GM10847 (cell line): ENCODE results near the gene BEGAIN.

Experiments
- POLR2A ChIP-seq: IDR thresholded peaks from 2 replicates; pipeline ENCODE4 v1.6.1; 2011; ENCODE audit not compliant: insufficient read length; ENCODE audit errors: extremely low read depth

Gene BEGAIN

DNA sequence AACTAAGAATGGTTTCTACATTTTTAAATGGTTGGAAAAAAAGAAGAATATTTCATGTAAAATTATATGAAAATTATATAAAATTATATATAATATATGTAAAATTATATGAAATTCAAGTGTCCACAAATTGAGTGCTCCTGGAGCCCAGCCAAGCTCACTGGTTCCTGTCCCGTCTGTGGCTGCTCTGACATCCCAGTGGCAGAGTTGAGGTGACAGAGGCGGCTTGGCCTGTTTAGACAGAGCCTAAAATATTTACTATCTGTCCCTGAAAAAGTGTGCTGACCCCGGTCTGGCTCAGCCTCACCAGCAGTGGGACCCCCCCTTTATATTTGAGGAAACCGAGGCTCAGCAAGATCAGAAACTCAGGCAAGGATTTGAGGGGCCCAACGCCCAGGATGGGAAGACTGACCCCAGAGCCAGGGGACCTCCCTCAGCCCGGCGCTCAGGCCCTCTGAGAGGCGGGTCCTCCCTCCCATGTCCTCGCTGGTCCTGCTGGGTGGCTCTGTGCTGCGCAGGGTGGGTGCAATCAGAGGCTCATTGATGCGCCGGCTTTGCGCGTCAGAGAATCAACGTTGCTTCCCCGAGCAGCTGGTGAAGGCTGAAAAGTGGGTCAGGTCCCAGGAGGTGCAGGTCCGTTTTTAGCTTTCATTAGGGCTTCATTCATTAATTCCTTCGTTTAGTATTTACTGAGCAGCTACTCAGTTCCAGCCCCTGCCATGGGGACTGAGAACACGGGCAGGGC is 21.5 kb upstream of the BEGAIN start:
- TF ChIP-seq POLR2A = no peak

- TF ChIP-seq POLR2A = no peak
Measured at GRCh38 chr14:100608064-100608463, 20.8 kb upstream of the BEGAIN start.

DNA sequence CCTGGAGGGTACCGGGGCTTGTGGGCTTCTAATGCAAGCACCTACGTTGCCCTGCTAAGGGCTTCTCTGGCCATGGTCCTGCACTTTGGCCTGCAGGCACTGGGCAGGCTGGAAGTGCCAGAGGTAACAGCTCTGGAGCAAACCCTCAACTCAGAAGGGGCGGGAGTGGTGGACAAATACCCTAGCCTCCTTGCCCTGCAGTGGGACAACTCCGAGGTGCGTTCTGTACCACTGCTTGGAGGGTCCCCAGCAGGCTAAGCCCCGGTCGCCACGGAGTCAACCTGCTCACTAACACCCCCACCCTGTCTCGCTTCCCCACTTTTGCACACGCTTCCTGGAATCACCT is 20.4 kb upstream of the BEGAIN start:
- TF ChIP-seq POLR2A = no peak

DNA sequence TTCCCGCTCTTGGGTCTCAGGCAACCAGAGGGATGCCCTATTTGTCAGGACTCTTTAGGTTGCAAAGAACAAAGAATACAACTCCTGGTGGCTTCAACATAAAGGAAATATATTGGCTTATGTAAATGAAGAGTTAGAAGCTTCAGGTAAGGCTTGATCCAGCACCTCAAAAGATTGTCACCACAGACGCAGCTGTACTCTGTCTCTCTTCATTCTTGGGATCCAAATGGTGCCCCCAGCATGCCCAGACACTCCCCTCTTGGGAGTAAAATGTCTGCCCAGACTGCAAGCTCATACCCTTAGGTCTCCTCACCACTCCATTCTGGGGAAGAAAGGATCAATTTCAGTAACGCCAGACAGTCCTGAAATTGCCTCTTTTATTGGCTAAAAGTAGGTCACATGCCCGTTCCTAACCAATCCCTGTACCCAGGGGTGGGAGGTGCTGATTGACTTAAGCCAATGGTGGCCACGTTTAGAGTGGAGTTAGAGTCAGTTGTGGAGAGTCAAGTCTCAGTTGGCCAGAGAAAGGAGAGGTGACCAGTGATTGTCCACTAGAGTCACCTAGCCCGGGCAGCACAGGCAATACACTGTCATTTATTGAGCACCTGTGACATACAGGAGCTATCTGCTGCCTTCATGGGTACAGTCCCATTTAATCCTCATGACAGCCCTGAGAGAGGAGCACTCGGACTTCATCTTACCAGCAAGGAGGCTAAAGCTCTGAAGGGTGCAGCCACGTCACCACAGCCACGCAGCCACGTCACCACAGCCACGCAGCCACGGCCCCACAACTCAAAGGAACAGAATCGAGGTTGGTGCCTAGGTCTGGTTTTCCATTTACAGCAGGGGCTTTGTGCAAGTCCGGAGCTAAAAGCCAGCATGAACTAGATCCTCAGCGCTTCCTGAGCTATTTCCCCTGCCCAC is 19.7 kb upstream of the BEGAIN start:
- no peak for TF ChIP-seq POLR2A

- no peak for TF ChIP-seq POLR2A
Measured at GRCh38 chr14:100605706-100606686, 18.8 kb upstream of the BEGAIN start.

GRCh38 chr14:100605230-100605629 is 18.0 kb upstream of the BEGAIN start:
- no peak for TF ChIP-seq POLR2A

DNA sequence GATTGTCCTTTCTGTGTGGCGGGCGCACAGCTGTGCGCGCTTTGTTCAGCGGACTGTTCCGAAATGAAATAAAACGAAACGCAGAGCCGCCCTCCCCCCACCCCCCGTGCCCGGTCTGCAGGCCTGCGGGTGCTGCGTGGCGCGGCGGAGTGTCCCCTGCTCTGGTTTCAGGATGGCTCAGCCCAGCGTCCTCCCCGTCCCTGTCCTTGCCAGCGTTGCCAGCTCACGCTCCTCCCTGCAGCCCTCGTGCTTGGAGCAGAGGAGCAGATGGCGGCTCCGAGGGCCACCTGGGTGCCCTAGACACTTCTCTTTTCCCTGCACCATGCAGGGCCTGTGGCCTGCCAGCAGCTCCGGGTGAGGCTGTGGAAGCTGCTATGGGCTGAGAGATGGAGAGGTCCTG is 17.5 kb upstream of the BEGAIN start:
- TF ChIP-seq POLR2A = no peak

DNA sequence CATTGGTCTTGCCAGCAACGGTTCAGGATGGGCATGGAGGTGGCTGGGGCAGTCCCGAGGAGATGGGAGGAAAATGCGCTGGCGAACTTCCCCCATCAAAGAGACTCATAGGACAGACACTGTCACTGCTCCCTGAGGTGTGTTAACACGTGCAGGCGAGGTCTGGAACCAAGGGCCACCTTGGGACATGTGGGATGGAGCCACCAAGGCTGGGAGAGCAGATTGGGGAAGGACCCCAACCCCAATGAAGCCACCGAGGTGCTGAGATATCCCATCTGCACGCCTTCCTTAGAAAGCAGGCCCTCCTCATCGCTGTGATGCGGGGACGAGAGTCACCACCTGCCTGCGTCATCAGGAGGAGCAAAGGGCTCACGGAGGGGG is 16.9 kb upstream of the BEGAIN start:
- TF ChIP-seq POLR2A = no peak

DNA sequence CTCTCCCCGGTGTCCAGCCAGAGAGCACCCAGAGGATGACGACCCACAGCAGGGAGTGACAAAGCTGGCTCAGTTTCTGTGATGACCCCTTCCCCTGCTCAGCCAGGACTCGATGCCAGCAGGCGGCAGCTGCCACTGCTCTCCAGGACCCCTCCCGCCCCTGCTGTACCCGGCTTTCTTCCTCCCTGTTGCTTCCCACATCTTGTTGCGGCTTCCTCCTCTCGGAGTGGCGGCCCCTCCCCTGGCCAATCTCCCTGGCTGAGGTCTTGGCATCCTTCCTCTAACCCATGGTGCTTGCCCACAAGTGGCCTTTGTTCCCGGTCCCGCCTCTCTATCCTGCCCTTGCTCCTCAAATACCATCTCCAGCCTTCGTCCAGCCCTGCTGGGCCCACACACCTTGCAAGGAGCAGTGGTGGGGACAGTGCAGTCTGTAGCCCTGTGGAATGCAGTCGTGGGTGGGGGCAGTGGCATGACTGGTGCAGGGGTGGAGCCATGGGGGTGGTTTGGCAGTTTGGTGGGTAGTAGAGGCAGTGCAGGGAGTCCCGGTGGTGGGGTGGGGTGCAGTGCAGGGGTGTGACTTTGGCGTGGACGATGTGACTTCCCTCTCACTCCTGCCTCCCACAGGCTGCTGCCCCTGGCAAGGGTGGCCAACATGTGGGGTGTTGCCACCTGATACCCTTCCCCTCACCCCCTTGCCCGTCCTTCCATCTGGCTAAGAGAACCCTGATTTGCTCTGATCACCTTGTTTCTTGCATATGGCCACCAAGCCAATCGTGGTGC is 16.3 kb upstream of the BEGAIN start:
- TF ChIP-seq POLR2A = no peak

- no peak for TF ChIP-seq POLR2A
Measured at GRCh38 chr14:100602621-100603230, 15.5 kb upstream of the BEGAIN start.

DNA sequence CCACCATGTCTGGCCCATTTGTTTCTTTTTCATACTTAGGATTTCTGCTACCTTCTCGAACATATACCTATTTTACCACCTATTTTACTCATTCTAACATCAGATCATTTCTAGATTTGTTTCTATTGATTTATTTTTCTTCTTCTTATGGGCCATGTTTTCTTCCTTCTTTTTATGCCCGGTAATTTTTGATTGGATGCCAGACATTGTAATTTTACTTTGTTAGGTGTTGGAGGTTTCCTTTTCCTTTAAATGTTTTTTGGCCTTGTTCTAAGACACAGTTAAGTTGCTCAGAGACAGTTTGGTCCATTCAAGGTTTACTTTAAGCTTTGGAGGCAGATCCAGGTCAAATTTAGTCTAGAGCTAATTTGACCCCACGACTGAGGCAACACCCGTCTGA is 14.7 kb upstream of the BEGAIN start:
- TF ChIP-seq POLR2A = no peak

- no peak for TF ChIP-seq POLR2A
Measured at GRCh38 chr14:100601064-100601463, 13.8 kb upstream of the BEGAIN start.

GRCh38 chr14:100599981-100600380 is 12.8 kb upstream of the BEGAIN start:
- TF ChIP-seq POLR2A = no peak

DNA sequence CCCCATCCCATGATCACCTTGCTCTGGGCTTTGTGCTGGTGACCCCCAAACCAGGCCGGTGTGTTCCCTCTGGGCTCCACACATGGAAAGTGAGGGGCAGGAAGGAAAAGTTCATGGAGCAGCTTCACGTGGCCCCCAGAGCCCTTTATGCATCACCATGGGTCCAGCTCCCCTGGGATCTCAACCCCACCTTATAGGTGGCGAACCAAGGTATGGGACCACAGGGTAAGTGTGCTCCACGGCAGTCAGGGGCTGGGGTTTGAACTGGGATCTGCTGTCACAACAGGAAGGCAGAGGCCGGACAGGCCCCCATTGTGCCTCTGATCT is 7.4 kb upstream of the BEGAIN start:
- no peak for TF ChIP-seq POLR2A
